ENCODE results near the gene NDUFS4.

Gene NDUFS4

GRCh38 chr5:53712327-53712726 is 151.9 kb downstream of the NDUFS4 start:
- TF ChIP-seq, protein P1, sequence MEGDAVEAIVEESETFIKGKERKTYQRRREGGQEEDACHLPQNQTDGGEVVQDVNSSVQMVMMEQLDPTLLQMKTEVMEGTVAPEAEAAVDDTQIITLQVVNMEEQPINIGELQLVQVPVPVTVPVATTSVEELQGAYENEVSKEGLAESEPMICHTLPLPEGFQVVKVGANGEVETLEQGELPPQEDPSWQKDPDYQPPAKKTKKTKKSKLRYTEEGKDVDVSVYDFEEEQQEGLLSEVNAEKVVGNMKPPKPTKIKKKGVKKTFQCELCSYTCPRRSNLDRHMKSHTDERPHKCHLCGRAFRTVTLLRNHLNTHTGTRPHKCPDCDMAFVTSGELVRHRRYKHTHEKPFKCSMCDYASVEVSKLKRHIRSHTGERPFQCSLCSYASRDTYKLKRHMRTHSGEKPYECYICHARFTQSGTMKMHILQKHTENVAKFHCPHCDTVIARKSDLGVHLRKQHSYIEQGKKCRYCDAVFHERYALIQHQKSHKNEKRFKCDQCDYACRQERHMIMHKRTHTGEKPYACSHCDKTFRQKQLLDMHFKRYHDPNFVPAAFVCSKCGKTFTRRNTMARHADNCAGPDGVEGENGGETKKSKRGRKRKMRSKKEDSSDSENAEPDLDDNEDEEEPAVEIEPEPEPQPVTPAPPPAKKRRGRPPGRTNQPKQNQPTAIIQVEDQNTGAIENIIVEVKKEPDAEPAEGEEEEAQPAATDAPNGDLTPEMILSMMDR (IDR thresholded peaks at IDR 0.05; ENCODE audit: low read depth, low read length, missing control alignments) = no peak
- H3K4me3 ChIP-seq (replicated peaks; ENCODE audit: low read depth, low read length) = no peak overlapping the region
- DNase-seq (ENCODE audit: extremely low read depth, low read depth) = no peak

- no peak for DNase-seq (ENCODE audit: extremely low read depth, low read depth)
- H3K4me3 ChIP-seq (replicated peaks; ENCODE audit: low read depth, low read length) = no peak overlapping the region
- TF ChIP-seq, protein P1 (IDR thresholded peaks at IDR 0.05; ENCODE audit: low read depth, low read length, missing control alignments) = no peak
Observed at GRCh38 chr5:53713978-53714666, 153.7 kb downstream of the NDUFS4 start.

GRCh38 chr5:53714667-53715010 is 154.2 kb downstream of the NDUFS4 start:
- DNase-seq (ENCODE audit: extremely low read depth, low read depth) = no peak
- TF ChIP-seq, protein P1 (IDR thresholded peaks at IDR 0.05; ENCODE audit: low read depth, low read length, missing control alignments) = no peak

GRCh38 chr5:53726121-53726520 is 165.7 kb downstream of the NDUFS4 start:
- no peak overlapping the region for H3K4me3 ChIP-seq (replicated peaks; ENCODE audit: low read depth, low read length)
- no peak for DNase-seq (ENCODE audit: extremely low read depth, low read depth)
- TF ChIP-seq, protein P1 (IDR thresholded peaks at IDR 0.05; ENCODE audit: low read depth, low read length, missing control alignments) = no peak

More at GRCh38 chr5:53714667-53715010, 154.2 kb downstream of the NDUFS4 start:
- no peak overlapping the region for H3K4me3 ChIP-seq (replicated peaks; ENCODE audit: low read depth, low read length)

DNA sequence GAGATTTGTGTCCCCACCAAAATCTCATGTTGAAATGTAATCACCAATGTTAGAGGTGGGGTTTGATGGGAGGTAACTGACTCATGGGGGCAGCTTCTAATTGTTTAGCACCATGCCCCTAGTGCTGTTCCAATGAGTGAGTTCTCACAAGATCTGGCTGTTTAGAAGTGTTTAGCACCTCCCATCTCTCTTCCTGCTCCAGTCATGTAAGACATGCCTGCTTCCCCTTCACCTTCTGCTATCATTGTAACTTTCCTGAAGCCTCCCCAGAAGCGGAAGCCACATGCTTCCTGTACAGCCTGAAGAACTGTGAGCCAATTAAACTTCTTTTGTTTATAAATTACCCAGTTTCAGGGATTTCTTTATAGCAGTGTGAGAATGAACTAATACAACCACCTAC is 170.5 kb downstream of the NDUFS4 start:
- TF ChIP-seq, protein P1 (IDR thresholded peaks at IDR 0.05; ENCODE audit: low read depth, low read length, missing control alignments) = no peak
- H3K4me3 ChIP-seq (replicated peaks; ENCODE audit: low read depth, low read length) = no peak overlapping the region
- no peak for DNase-seq (ENCODE audit: extremely low read depth, low read depth)
